ENCODE results near the gene MATCAP1.

The MATCAP1 gene

GRCh38 chr16:67184453-67184994 is 761 bp upstream of the MATCAP1 start:
- H3K23ac ChIP-seq (ENCODE audit: low read length) = no peak overlapping the region
- H4K91ac ChIP-seq (ENCODE audit: low read depth, low read length) = no peak overlapping the region
- H2AFZ ChIP-seq (ENCODE audit: insufficient read depth, low read length, poor library complexity) = no peak overlapping the region
- no peak overlapping the region for H4K8ac ChIP-seq (ENCODE audit: low read depth, low read length)
- no peak overlapping the region for H4K12ac ChIP-seq (ENCODE audit: low read depth, low read length)
- H3K79me2 ChIP-seq (ENCODE audit: control insufficient read depth, insufficient read depth, low read length, poor library complexity) = peaks cover 4% of the 10 kb centered on the region
- H2BK5ac ChIP-seq (ENCODE audit: low read depth, low read length, poor library complexity) = no peak overlapping the region
- H3K4me3 ChIP-seq (ENCODE audit: low read depth, low read length) = peak overlapping the region; percentile 95
- H3K79me1 ChIP-seq (ENCODE audit: low read length) = peaks cover 10% of the 10 kb centered on the region
- no peak overlapping the region for H3K9ac ChIP-seq (ENCODE audit: low read length)
- no peak overlapping the region for H3K27ac ChIP-seq (ENCODE audit: low read depth, low read length)
- peaks cover 3% of the 10 kb centered on the region for H3K27me3 ChIP-seq (ENCODE audit: insufficient read depth, low read length)
- H3K4me2 ChIP-seq (ENCODE audit: low read length) = peak overlapping the region; percentile 85
- H3K14ac ChIP-seq (ENCODE audit: low read length) = no peak overlapping the region
- no peak for DNase-seq
- H3K18ac ChIP-seq (ENCODE audit: low read length) = peak overlapping the region; percentile 13
- H3K4me1 ChIP-seq (ENCODE audit: control insufficient read depth in 1 of 2, insufficient read depth in 2 of 2, low read length in 2 of 2) = peaks cover 26 to 38% of the 10 kb centered on the region in 2 experiments
- no peak overlapping the region for H2BK12ac ChIP-seq (ENCODE audit: low read length)
- no peak overlapping the region for H2AK5ac ChIP-seq (ENCODE audit: low read length)
- no CpG with 5 or more reads among the region's 59 CpGs for WGBS (ENCODE audit: extremely low coverage, insufficient coverage, insufficient read length)
- H2BK120ac ChIP-seq (ENCODE audit: insufficient read depth, low read length, poor library complexity) = no peak overlapping the region
- no peaks in the 10 kb centered on the region for H3K36me3 ChIP-seq (ENCODE audit: control insufficient read depth in 1 of 2, insufficient read depth in 2 of 2, low read length in 2 of 2)
- H3K4ac ChIP-seq (ENCODE audit: low read depth, low read length) = no peak overlapping the region
- peaks cover 9% of the 10 kb centered on the region for H3K9me3 ChIP-seq (ENCODE audit: insufficient read depth, low read depth, low read length)

GRCh38 chr16:67183284-67183626 is 508 bp downstream of the MATCAP1 start:
- Histone ChIP-seq H4K12ac (ENCODE audit: low read depth, low read length) (peak overlapping the region; percentile 9), H3K4ac (ENCODE audit: low read depth, low read length) (peak overlapping the region; percentile 23), H3K27ac (ENCODE audit: low read depth, low read length) (no peak overlapping the region), H3K27me3 (ENCODE audit: insufficient read depth, low read length) (peaks cover 3% of the 10 kb centered on the region), H2BK12ac (ENCODE audit: low read length) (no peak overlapping the region), H3K9ac (ENCODE audit: low read length) (peak overlapping the region; percentile 79), H2BK120ac (ENCODE audit: insufficient read depth, low read length, poor library complexity) (no peak overlapping the region), H3K4me1 (ENCODE audit: control insufficient read depth in 1 of 2, insufficient read depth in 2 of 2, low read length in 2 of 2) (peaks cover 29 to 41% of the 10 kb centered on the region in 2 experiments), H2AFZ (ENCODE audit: insufficient read depth, low read length, poor library complexity) (peak overlapping the region; percentile 61), H3K79me1 (ENCODE audit: low read length) (peaks cover 10% of the 10 kb centered on the region), H3K9me3 (ENCODE audit: insufficient read depth, low read depth, low read length) (peaks cover 9% of the 10 kb centered on the region), H3K18ac (ENCODE audit: low read length) (peak overlapping the region; percentile 4), H2AK5ac (ENCODE audit: low read length) (no peak overlapping the region), H2BK5ac (ENCODE audit: low read depth, low read length, poor library complexity) (no peak overlapping the region), H3K36me3 (ENCODE audit: control insufficient read depth in 1 of 2, insufficient read depth in 2 of 2, low read length in 2 of 2) (no peaks in the 10 kb centered on the region), H4K91ac (ENCODE audit: low read depth, low read length) (no peak overlapping the region), H3K14ac (ENCODE audit: low read length) (no peak overlapping the region), H4K8ac (ENCODE audit: low read depth, low read length) (peak overlapping the region; percentile 62), H3K4me2 (ENCODE audit: low read length) (peak overlapping the region; percentile 85), H3K23ac (ENCODE audit: low read length) (no peak overlapping the region), H3K79me2 (ENCODE audit: control insufficient read depth, insufficient read depth, low read length, poor library complexity) (peaks cover 4% of the 10 kb centered on the region), H3K4me3 (ENCODE audit: low read depth, low read length) (peak overlapping the region; percentile 74)
- WGBS (ENCODE audit: extremely low coverage, insufficient coverage, insufficient read length) = no CpG with 5 or more reads among the region's 11 CpGs
- no peak for DNase-seq

DNA sequence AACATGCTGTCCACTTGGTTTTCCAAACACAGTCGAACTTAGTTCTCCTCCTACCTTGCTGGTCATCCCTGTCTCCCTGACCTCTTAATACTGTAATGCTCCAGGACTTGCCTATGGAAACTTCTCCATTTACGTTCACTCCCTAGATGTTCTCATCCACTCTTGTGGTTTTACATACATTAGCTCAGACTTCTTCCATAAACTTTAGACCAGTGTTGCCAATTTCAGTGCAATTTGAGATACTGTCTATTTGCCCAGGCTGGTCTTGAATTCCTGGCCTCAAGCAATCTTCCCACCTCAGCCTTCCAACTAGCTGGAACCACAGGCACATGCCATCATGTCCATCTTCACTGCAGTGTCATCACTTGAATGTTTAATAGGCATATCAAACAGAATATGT is 1.5 kb downstream of the MATCAP1 start:
- no peak overlapping the region for H3K4me3 ChIP-seq (ENCODE audit: low read depth, low read length)
- no peak for DNase-seq
- H2AK5ac ChIP-seq (ENCODE audit: low read length) = no peak overlapping the region
- no peak overlapping the region for H2AFZ ChIP-seq (ENCODE audit: insufficient read depth, low read length, poor library complexity)
- peaks cover 9% of the 10 kb centered on the region for H3K9me3 ChIP-seq (ENCODE audit: insufficient read depth, low read depth, low read length)
- no peak overlapping the region for H3K23ac ChIP-seq (ENCODE audit: low read length)
- no peak overlapping the region for H4K8ac ChIP-seq (ENCODE audit: low read depth, low read length)
- no peak overlapping the region for H3K9ac ChIP-seq (ENCODE audit: low read length)
- no peak overlapping the region for H3K18ac ChIP-seq (ENCODE audit: low read length)
- no peak overlapping the region for H3K4me2 ChIP-seq (ENCODE audit: low read length)
- H3K4me1 ChIP-seq (ENCODE audit: control insufficient read depth in 1 of 2, insufficient read depth in 2 of 2, low read length in 2 of 2) = peaks cover 28 to 41% of the 10 kb centered on the region in 2 experiments
- H3K79me1 ChIP-seq (ENCODE audit: low read length) = peaks cover 8% of the 10 kb centered on the region
- H3K79me2 ChIP-seq (ENCODE audit: control insufficient read depth, insufficient read depth, low read length, poor library complexity) = peaks cover 4% of the 10 kb centered on the region
- H2BK12ac ChIP-seq (ENCODE audit: low read length) = no peak overlapping the region
- peaks cover 3% of the 10 kb centered on the region for H3K27me3 ChIP-seq (ENCODE audit: insufficient read depth, low read length)
- no CpG with 5 or more reads among the region's 2 CpGs for WGBS (ENCODE audit: extremely low coverage, insufficient coverage, insufficient read length)
- H3K14ac ChIP-seq (ENCODE audit: low read length) = no peak overlapping the region
- H4K12ac ChIP-seq (ENCODE audit: low read depth, low read length) = no peak overlapping the region
- H3K36me3 ChIP-seq (ENCODE audit: control insufficient read depth in 1 of 2, insufficient read depth in 2 of 2, low read length in 2 of 2) = no peaks in the 10 kb centered on the region
- H3K27ac ChIP-seq (ENCODE audit: low read depth, low read length) = no peak overlapping the region
- no peak overlapping the region for H2BK120ac ChIP-seq (ENCODE audit: insufficient read depth, low read length, poor library complexity)
- H3K4ac ChIP-seq (ENCODE audit: low read depth, low read length) = no peak overlapping the region
- no peak overlapping the region for H2BK5ac ChIP-seq (ENCODE audit: low read depth, low read length, poor library complexity)
- H4K91ac ChIP-seq (ENCODE audit: low read depth, low read length) = no peak overlapping the region

DNA sequence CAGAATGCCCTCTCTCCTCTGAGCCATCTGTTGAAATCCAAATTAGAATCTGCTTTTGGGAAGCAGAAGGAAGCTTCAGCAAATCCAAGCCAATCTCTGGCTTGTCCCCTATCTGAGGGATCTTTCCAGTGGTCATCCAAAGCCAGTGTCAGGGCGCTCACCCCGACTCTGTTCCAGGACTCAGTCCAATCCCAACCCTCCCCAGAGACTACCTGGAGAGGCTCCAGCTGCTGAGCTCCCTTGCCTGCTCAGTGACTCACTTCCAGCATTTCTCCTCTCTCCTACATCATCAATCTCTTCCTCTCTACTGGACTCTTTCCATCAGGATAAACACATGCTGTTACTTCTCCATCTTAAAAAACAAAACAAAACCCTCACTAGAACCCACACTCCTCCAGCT is 2.4 kb downstream of the MATCAP1 start:
- Histone ChIP-seq H2BK5ac (ENCODE audit: low read depth, low read length, poor library complexity) (no peak overlapping the region), H3K27me3 (ENCODE audit: insufficient read depth, low read length) (peaks cover 3% of the 10 kb centered on the region), H3K9me3 (ENCODE audit: insufficient read depth, low read depth, low read length) (peaks cover 9% of the 10 kb centered on the region), H4K8ac (ENCODE audit: low read depth, low read length) (no peak overlapping the region), H3K79me2 (ENCODE audit: control insufficient read depth, insufficient read depth, low read length, poor library complexity) (peaks cover 2% of the 10 kb centered on the region), H3K4me2 (ENCODE audit: low read length) (no peak overlapping the region), H2BK120ac (ENCODE audit: insufficient read depth, low read length, poor library complexity) (no peak overlapping the region), H2BK12ac (ENCODE audit: low read length) (no peak overlapping the region), H3K4me3 (ENCODE audit: low read depth, low read length) (no peak overlapping the region), H3K14ac (ENCODE audit: low read length) (no peak overlapping the region), H3K4me1 (ENCODE audit: control insufficient read depth in 1 of 2, insufficient read depth in 2 of 2, low read length in 2 of 2) (peaks cover 18 to 32% of the 10 kb centered on the region in 2 experiments), H3K9ac (ENCODE audit: low read length) (no peak overlapping the region), H3K18ac (ENCODE audit: low read length) (no peak overlapping the region), H3K4ac (ENCODE audit: low read depth, low read length) (no peak overlapping the region), H2AFZ (ENCODE audit: insufficient read depth, low read length, poor library complexity) (no peak overlapping the region), H3K79me1 (ENCODE audit: low read length) (peaks cover 6% of the 10 kb centered on the region), H2AK5ac (ENCODE audit: low read length) (no peak overlapping the region), H3K23ac (ENCODE audit: low read length) (no peak overlapping the region), H3K27ac (ENCODE audit: low read depth, low read length) (no peak overlapping the region), H3K36me3 (ENCODE audit: control insufficient read depth in 1 of 2, insufficient read depth in 2 of 2, low read length in 2 of 2) (peaks cover 2 to 4% of the 10 kb centered on the region in 2 experiments), H4K91ac (ENCODE audit: low read depth, low read length) (no peak overlapping the region), H4K12ac (ENCODE audit: low read depth, low read length) (no peak overlapping the region)
- no peak for DNase-seq
- no CpG with 5 or more reads among the region's 2 CpGs for WGBS (ENCODE audit: extremely low coverage, insufficient coverage, insufficient read length)

Measured in trophoblast cell (in vitro differentiated cells and primary cell).